ENCODE data around the gene NFRKB.
A peak's percentile ranks its signal among the peaks of the same experiment; 100 is the strongest.

NFRKB gene

DNA sequence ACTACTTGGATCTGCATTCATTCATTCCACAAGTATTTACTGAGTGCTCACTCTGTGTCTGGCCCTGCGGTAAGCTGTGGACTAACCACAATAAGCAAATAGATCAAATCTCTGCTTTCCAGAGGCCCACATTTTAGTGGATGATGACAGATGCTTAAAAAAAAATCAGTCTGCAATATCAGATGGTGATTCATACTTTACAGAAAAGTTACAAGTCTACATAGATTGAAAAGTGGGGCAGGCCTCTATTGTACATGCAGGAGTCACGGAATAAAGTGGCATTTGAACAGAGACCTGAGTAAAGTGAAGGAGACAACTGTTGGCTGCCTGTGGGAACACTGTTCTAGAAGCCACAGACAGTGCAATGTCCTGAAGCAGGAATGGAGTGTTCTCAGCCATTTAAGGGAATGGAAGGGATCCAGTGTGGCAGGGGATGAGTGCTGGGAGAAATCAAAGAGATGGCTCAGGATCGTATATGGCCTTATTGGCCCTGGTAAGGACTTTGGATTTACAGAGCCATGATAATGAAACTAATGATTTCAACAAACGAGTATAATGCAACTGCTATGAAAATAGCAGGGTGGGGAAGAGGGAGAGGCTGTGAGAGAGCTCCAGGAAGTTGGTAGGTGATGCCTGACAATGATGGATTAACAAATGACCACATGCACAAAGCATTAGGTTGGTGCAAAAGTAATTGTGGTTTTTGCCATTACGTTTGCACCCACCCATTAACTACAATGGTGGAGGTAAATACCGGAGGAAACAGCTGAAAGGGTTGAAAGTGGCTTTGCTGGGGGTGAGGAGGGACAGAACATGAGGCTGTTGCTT is 48.7 kb downstream of the NFRKB start:
- peak; percentile 86 for DNase-seq (ENCODE audit: low read depth)
- no peak overlapping the region for H3K4me3 ChIP-seq (replicated peaks; ENCODE audit: low read depth, low read length)
- TF ChIP-seq CTCF (IDR thresholded peaks at IDR 0.05; ENCODE audit: low read length, missing control alignments) = no peak

Measured in fibroblast of pulmonary artery (primary cell).